Mesodermal cell (in vitro differentiated cells): Measurements from ENCODE around the gene NSL1.

Experiments
- H3K27ac ChIP-seq: 2 replicates; pipeline ENCODE4 v1.7.0; 2013; ENCODE audit warnings: mild to moderate bottlenecking, low read depth, low read length, moderate library complexity; ENCODE audit not compliant: severe bottlenecking
- H3K36me3 ChIP-seq: 2 replicates; pipeline ENCODE4 v1.7.1; 2013; ENCODE audit warnings: mild to moderate bottlenecking, low read length, moderate library complexity; ENCODE audit not compliant: control insufficient read depth, insufficient read depth
- H3K4me1 ChIP-seq: one replicate; pipeline ENCODE4 v1.7.1; 2013; ENCODE audit warnings: mild to moderate bottlenecking, low read length; ENCODE audit not compliant: insufficient read depth, control insufficient read depth, poor library complexity, severe bottlenecking
- H3K4me3 ChIP-seq: 2 replicates; pipeline ENCODE4 v1.7.0; 2013; ENCODE audit warnings: low read length, control low read depth, mild to moderate bottlenecking; ENCODE audit not compliant: insufficient read depth, poor library complexity, severe bottlenecking; ENCODE audit errors: extremely low read depth
- H3K9me3 ChIP-seq: 2 replicates; pipeline ENCODE4 v1.7.1; 2013; ENCODE audit warnings: mild to moderate bottlenecking, low read length, moderate library complexity; ENCODE audit not compliant: control insufficient read depth
- WGBS, 2 experiments: methylation state at CpG; one replicate each; pipeline ENCODE4 v1.1.5; 2013; ENCODE audit warnings: missing lambda C conversion rate in 2 of 2; ENCODE audit not compliant: insufficient coverage in 2 of 2; 5-methylcytosine and 5-hydroxymethylcytosine counted together

The NSL1 gene

DNA sequence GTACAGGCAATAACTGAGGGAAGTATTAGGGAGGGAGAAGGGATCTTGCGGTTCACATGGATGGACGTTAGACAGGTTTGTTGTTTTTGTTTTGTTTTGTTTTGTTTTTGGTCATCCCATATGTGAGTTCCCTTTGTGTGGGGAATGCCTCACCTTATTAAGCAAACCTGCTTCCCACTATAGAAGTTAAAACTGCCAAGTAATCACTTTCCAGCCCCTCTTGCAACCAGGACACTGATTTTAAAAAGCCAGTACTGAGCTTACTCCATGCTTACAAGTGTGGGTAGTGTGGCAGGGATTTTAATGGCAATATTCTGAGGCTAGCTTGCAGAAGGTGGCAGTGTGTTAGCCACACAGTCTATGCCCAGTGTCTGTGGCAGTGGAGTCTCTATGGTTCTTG lies 29.4 kb upstream of the NSL1 start:
- H3K9me3 ChIP-seq = peaks cover 12% of the 10 kb centered on the region
- WGBS, 2 experiments = no CpG with 5 or more reads among the region's 2 CpGs
- H3K4me3 ChIP-seq = no peak overlapping the region
- H3K27ac ChIP-seq = no peak overlapping the region
- no peaks in the 10 kb centered on the region for H3K4me1 ChIP-seq
- no peaks in the 10 kb centered on the region for H3K36me3 ChIP-seq

DNA sequence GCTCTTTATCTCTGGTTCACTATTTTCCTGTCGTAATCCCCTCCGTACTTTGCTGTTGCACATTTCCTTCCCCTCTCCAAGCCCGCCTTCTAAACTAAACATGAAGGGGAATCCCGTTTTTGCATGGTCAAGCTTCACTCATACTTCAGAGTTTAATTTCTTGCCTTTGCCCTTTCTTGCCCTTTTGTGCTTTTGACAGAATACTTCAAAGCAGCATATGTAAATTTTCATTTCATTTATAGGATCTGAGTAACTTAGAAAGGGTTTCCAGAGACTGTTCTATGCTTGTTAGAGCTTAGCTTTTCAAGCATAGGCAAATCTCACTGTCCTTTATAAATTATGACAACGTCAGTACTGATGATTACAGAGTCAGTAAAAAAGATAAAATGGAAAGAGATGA lies 28.1 kb upstream of the NSL1 start:
- H3K36me3 ChIP-seq = no peaks in the 10 kb centered on the region
- H3K4me3 ChIP-seq = no peak overlapping the region
- no peaks in the 10 kb centered on the region for H3K9me3 ChIP-seq
- H3K4me1 ChIP-seq = no peaks in the 10 kb centered on the region
- WGBS, 2 experiments = 88 to 89% methylated on average over 4 of the region's 5 CpGs
- no peak overlapping the region for H3K27ac ChIP-seq

DNA sequence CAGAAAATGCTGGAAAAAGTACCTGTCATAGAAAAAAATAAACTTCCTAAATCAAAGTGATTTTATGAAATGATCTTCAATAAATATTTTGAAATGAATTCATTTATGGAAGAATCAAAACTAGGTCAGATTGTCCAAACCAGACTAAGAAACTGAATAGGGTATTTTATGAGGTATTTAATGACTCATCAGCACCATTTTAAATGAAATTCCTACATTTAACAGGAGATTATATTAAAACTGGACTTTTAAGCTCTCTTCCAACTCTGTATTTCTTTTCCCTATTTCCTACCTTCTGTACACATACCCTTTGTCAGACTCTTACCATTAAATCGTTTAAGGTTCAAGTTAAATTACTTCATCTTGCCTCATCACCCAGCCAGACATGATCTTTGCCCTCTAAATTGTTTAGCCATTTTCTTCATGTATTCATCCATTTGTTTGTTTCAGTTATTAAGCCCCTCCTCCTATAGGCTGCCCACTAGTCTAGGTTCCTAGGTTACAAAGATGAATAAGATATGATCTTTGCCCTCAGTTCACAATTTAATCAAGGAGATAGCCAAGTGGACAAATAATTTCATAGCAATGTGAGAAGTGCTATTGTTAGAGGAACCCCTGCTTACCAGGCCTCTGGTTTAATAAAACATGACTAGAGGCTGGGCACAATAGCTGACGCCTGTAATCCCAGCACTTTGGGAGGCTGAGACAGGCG lies 25.1 kb upstream of the NSL1 start:
- Histone ChIP-seq H3K36me3 (no peaks in the 10 kb centered on the region), H3K4me1 (no peaks in the 10 kb centered on the region), H3K27ac (no peak overlapping the region), H3K9me3 (no peaks in the 10 kb centered on the region), H3K4me3 (no peak overlapping the region)
- WGBS, 2 experiments = 90 to 97% methylated on average over 2 to 3 of the region's 3 CpGs

DNA sequence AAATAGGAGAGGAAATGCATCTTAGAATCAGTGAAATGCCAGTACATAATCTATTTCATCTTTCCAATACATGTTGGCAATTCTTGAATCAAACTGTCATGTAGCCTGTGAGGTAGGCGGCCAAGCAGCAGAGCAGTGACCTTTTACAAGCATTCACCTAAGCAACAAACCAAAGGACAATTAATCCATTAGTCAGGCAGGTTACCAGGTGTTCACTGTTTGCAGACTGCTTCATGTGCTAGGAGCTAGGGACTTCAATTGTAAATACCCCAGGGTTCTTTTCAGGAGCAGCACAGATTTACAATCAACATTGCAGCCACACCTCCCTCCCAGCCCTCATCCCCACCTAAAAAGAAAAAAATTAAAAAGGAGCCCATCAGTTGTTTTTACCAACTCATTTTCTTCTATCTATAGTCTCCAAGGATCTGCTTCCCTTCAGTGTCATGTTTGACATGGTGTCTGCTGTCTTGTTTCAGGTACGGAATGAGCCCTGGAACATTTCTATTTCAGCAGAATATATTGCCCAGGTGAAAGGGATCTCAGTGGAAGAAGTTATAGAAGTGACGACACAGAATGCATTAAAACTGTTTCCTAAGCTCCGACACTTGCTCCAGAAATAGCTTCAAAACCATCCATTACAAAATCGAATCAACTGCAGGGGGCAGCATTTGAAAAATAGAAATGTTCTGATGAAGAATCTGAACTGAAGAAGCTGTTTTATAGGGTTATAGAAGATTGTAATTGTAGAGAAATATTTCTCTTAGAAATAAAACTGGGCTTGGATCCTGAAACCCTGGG lies 23.2 kb upstream of the NSL1 start:
- Histone ChIP-seq H3K4me1 (no peaks in the 10 kb centered on the region), H3K27ac (no peak overlapping the region), H3K4me3 (no peak overlapping the region), H3K36me3 (peaks cover 3% of the 10 kb centered on the region), H3K9me3 (no peaks in the 10 kb centered on the region)
- 86% methylated on average over 2 of the region's 5 CpGs; no CpG with 5 or more reads in 1 of the 2 experiments for WGBS, 2 experiments

DNA sequence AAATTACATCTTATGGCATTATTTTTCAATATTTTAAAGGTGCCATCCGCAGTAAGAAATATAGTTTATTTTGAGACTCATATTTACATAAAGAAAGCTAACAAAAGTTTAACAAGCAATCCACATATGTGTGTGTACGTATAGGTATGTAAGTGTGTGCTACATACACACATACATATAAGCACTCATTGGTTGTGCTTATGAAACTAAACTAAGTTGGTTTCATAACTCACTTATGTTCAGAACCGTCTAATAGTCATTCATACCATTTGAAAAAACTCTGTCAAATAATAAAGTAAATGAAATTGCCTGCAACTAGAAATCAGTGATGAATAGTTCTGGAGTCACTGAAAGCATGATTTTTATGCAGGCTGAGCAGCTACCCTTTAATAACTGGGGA lies 14.2 kb upstream of the NSL1 start:
- Histone ChIP-seq H3K4me1 (no peaks in the 10 kb centered on the region), H3K36me3 (peaks cover 13% of the 10 kb centered on the region), H3K27ac (no peak overlapping the region), H3K9me3 (no peaks in the 10 kb centered on the region), H3K4me3 (no peak overlapping the region)
- no CpG with 5 or more reads among the region's 3 CpGs for WGBS, 2 experiments

DNA sequence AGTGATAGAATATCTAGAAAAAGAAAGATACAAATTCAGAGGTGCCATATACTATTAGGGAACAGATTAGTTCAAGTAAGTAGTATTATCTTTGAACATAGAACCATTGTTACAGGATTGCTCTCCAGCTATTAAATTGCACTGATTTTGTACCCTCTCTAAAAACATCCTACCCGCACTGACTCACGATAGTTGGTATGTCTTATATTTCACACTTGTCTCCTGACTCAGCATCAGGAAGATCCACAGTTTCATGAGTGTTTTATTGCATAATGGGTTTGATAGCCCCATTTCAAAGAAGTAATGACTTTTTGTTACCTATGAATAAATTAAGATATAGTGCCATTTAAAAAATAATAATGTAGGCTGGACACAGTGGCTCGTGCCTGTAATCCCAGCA lies 6.1 kb upstream of the NSL1 start:
- 100% methylated on average over 1 of the region's 3 CpGs; no CpG with 5 or more reads in 1 of the 2 experiments for WGBS, 2 experiments
- Histone ChIP-seq H3K9me3 (no peaks in the 10 kb centered on the region), H3K4me1 (peaks cover 13% of the 10 kb centered on the region), H3K36me3 (peaks cover 29% of the 10 kb centered on the region), H3K4me3 (no peak overlapping the region), H3K27ac (no peak overlapping the region)

DNA sequence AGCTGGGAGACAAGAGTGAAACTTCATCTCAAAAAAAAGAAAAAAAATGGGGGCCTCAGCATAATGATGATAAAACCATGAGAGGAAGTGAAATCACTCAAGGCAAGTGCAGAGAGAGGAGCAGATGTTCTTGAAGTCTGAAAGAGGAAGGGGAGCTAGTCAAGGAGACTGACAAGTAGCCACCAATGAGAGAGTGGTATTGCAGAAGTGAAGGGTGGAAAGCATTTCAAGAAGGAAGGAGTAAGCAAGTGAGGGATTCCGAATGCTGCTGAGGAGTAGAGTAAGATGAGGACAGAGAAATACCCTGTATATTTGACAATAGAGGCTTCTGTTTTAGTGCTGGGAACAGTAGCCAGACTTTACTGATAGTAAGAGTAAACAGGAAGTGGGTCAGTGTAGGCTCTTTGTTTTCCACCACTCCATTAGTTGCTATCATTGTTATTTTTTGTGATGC lies 3.0 kb upstream of the NSL1 start:
- WGBS, 2 experiments = 67% methylated on average over 1 of the region's 1 CpG; no CpG with 5 or more reads in 1 of the 2 experiments

DNA sequence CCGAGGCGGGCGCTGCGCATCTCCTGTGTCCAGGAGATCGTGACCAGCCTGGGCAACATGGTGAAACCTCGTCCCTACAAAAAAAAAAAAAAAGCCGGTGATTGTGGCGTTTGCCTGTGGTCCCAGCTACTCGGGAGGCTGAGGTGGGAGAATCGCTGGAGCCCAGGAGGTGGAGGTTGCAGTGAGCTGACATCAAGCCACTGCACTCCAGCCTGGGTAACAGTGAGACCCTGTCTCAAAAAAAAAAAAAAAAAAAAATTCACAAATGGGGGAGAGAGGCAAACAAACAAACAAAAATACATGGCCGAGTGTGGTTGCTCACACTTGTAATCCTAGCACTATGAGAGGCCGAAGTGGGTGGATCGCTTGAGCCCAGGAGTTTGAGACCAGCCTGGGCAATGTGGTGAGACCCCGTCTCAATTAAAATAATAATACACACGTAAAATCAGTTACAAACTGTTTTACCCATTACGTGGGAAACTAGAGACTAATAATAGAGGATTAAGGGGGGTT lies 875 bp upstream of the NSL1 start:
- WGBS, 2 experiments = 0 to 28% methylated on average over 5 to 6 of the region's 16 CpGs
- Histone ChIP-seq H3K4me3 (peak overlapping the region; percentile 80), H3K36me3 (peaks cover 17% of the 10 kb centered on the region), H3K27ac (peak overlapping the region; percentile 84), H3K4me1 (peaks cover 20% of the 10 kb centered on the region), H3K9me3 (no peaks in the 10 kb centered on the region)

More for the DNA sequence above, 3.0 kb upstream of the NSL1 start:
- no peak overlapping the region for H3K4me3 ChIP-seq
- H3K4me1 ChIP-seq = peaks cover 20% of the 10 kb centered on the region
- no peaks in the 10 kb centered on the region for H3K9me3 ChIP-seq
- H3K36me3 ChIP-seq = peaks cover 22% of the 10 kb centered on the region
- peak overlapping the region; percentile 83 for H3K27ac ChIP-seq

DNA sequence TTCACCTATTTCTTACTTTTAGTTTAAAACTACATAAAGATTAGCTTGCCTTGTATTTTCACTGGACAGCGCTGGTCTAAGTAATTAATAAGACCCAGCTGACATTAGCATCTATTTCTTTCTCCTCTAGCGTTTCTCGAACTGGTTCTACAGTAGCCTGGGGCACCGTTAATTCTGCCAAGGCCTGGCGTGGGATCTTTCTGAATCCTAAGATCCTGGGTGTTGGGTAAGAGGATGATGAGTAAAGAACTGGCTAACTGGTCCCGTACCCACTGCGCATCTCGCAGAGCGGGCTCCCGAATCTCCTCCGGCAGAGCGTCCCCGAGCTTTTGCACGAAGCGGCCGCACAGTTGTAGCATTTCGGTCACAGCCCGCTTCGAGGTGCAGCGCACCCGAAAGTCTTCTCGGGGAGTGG lies 309 bp downstream of the NSL1 start:
- Histone ChIP-seq H3K27ac (peak overlapping the region; percentile 68), H3K4me1 (peaks cover 20% of the 10 kb centered on the region), H3K9me3 (no peaks in the 10 kb centered on the region), H3K36me3 (peaks cover 17% of the 10 kb centered on the region), H3K4me3 (peak overlapping the region; percentile 80)
- WGBS, 2 experiments = 0% methylated on average over 20 to 21 of the region's 22 CpGs

DNA sequence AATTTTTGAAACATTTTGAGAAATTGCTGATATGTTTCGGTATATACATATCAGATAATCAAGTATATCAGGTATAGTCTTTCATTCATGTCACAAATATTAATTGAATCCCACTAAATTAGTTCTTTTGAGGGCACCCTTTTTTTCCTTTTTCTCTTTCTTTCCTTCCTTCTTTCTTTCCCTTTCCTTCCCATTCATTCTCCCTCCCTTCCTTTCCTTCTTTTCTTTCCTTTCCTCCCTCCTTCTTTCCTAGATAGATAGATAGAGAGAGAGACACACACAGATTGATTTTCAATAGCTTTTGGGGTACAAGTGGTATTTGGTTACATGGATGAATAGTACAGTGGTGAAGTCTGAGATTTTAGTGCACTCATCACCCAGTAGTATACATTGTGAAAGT lies 5.7 kb downstream of the NSL1 start:
- no peak overlapping the region for H3K27ac ChIP-seq
- peaks cover 14% of the 10 kb centered on the region for H3K4me1 ChIP-seq
- H3K4me3 ChIP-seq = no peak overlapping the region
- H3K36me3 ChIP-seq = peaks cover 41% of the 10 kb centered on the region
- no CpG with 5 or more reads among the region's 1 CpG for WGBS, 2 experiments
- H3K9me3 ChIP-seq = no peaks in the 10 kb centered on the region
